ENCODE results near the gene ANTXR1.

The ANTXR1 gene

GRCh38 chr2:69067866-69068265, 54.9 kb downstream of the ANTXR1 start:
- Histone ChIP-seq H3K36me3 (ENCODE audit: control insufficient read depth in 4 of 4, insufficient read depth in 4 of 4, low read length in 3 of 4) (no peaks in the 10 kb centered on the region), H3K9me3 (ENCODE audit: control extremely low read depth in 1 of 5, control insufficient read depth in 4 of 5, insufficient read depth in 2 of 5, low read depth in 1 of 5, low read length in 4 of 5) (peaks cover 0 to 9% (median 0%) of the 10 kb centered on the region in 5 experiments), H3K27me3 (replicated peaks in 2 of 5; ENCODE audit: control insufficient read depth in 4 of 5, insufficient read depth in 5 of 5, low read length in 4 of 5) (no peaks in the 10 kb centered on the region), H3K27ac (ENCODE audit: insufficient read depth in 1 of 2, low read depth in 1 of 2, low read length in 2 of 2, poor library complexity in 1 of 2, severe bottlenecking in 2 of 2) (no peak overlapping the region), H3K4me1 (ENCODE audit: control extremely low read depth in 1 of 4, control insufficient read depth in 4 of 4, insufficient read depth in 4 of 4, low read length in 3 of 4) (no peaks in the 10 kb centered on the region), H3K4me3 (ENCODE audit: control insufficient read depth in 1 of 7, extremely low read depth in 1 of 7, insufficient read depth in 4 of 7, low read depth in 2 of 7, low read length in 6 of 7) (no peak overlapping the region)
- CTCF ChIA-PET, result no interaction called here
- POLR2A ChIA-PET, result no interaction called here
- DNase-seq, result no peak

- DNase-seq, result no peak
- CTCF ChIA-PET, result no interaction called here
- POLR2A ChIA-PET, result no interaction called here
- Histone ChIP-seq H3K36me3 (ENCODE audit: control insufficient read depth in 4 of 4, insufficient read depth in 4 of 4, low read length in 3 of 4) (no peaks in the 10 kb centered on the region), H3K9me3 (ENCODE audit: control extremely low read depth in 1 of 5, control insufficient read depth in 4 of 5, insufficient read depth in 2 of 5, low read depth in 1 of 5, low read length in 4 of 5) (no peaks in the 10 kb centered on the region), H3K4me3 (ENCODE audit: control insufficient read depth in 1 of 7, extremely low read depth in 1 of 7, insufficient read depth in 4 of 7, low read depth in 2 of 7, low read length in 6 of 7) (no peak overlapping the region), H3K27ac (ENCODE audit: insufficient read depth in 1 of 2, low read depth in 1 of 2, low read length in 2 of 2, poor library complexity in 1 of 2, severe bottlenecking in 2 of 2) (no peak overlapping the region), H3K4me1 (ENCODE audit: control extremely low read depth in 1 of 4, control insufficient read depth in 4 of 4, insufficient read depth in 4 of 4, low read length in 3 of 4) (no peaks in the 10 kb centered on the region), H3K27me3 (replicated peaks in 2 of 5; ENCODE audit: control insufficient read depth in 4 of 5, insufficient read depth in 5 of 5, low read length in 4 of 5) (peaks cover 0 to 3% (median 0%) of the 10 kb centered on the region in 5 experiments)
- WGBS (ENCODE audit: insufficient coverage), result 83% methylated on average over 1 of the region's 3 CpGs
Measured at GRCh38 chr2:69070969-69071368, 58.0 kb downstream of the ANTXR1 start.

GRCh38 chr2:69073928-69074570, 61.1 kb downstream of the ANTXR1 start:
- ChIA-PET CTCF (no interaction called here), POLR2A (no interaction called here)
- Histone ChIP-seq H3K36me3 (ENCODE audit: control insufficient read depth in 4 of 4, insufficient read depth in 4 of 4, low read length in 3 of 4) (no peaks in the 10 kb centered on the region), H3K27ac (ENCODE audit: insufficient read depth in 1 of 2, low read depth in 1 of 2, low read length in 2 of 2, poor library complexity in 1 of 2, severe bottlenecking in 2 of 2) (no peak overlapping the region), H3K9me3 (ENCODE audit: control extremely low read depth in 1 of 5, control insufficient read depth in 4 of 5, insufficient read depth in 2 of 5, low read depth in 1 of 5, low read length in 4 of 5) (no peaks in the 10 kb centered on the region), H3K4me3 (ENCODE audit: control insufficient read depth in 1 of 7, extremely low read depth in 1 of 7, insufficient read depth in 4 of 7, low read depth in 2 of 7, low read length in 6 of 7) (no peak overlapping the region), H3K4me1 (ENCODE audit: control extremely low read depth in 1 of 4, control insufficient read depth in 4 of 4, insufficient read depth in 4 of 4, low read length in 3 of 4) (no peaks in the 10 kb centered on the region), H3K27me3 (replicated peaks in 2 of 5; ENCODE audit: control insufficient read depth in 4 of 5, insufficient read depth in 5 of 5, low read length in 4 of 5) (peaks cover 0 to 3% (median 0%) of the 10 kb centered on the region in 5 experiments)
- 100% methylated on average over 1 of the region's 1 CpG for WGBS (ENCODE audit: insufficient coverage)
- no peak for DNase-seq

- CTCF ChIA-PET, result no interaction called here
- H3K9me3 ChIP-seq (ENCODE audit: control extremely low read depth in 1 of 5, control insufficient read depth in 4 of 5, insufficient read depth in 2 of 5, low read depth in 1 of 5, low read length in 4 of 5), result no peaks in the 10 kb centered on the region
- no peak overlapping the region for H3K27ac ChIP-seq (ENCODE audit: insufficient read depth in 1 of 2, low read depth in 1 of 2, low read length in 2 of 2, poor library complexity in 1 of 2, severe bottlenecking in 2 of 2)
- H3K36me3 ChIP-seq (ENCODE audit: control insufficient read depth in 4 of 4, insufficient read depth in 4 of 4, low read length in 3 of 4), result no peaks in the 10 kb centered on the region
- no peak overlapping the region for H3K4me3 ChIP-seq (ENCODE audit: control insufficient read depth in 1 of 7, extremely low read depth in 1 of 7, insufficient read depth in 4 of 7, low read depth in 2 of 7, low read length in 6 of 7)
- peaks cover 0 to 3% (median 0%) of the 10 kb centered on the region in 5 experiments for H3K27me3 ChIP-seq (replicated peaks in 2 of 5; ENCODE audit: control insufficient read depth in 4 of 5, insufficient read depth in 5 of 5, low read length in 4 of 5)
- POLR2A ChIA-PET, result no interaction called here
- no peak for DNase-seq
- H3K4me1 ChIP-seq (ENCODE audit: control extremely low read depth in 1 of 4, control insufficient read depth in 4 of 4, insufficient read depth in 4 of 4, low read length in 3 of 4), result no peaks in the 10 kb centered on the region
- WGBS (ENCODE audit: insufficient coverage), result 100% methylated on average over 3 of the region's 4 CpGs
Measured at GRCh38 chr2:69074918-69075317, 61.9 kb downstream of the ANTXR1 start.

GRCh38 chr2:69075486-69075885, 62.5 kb downstream of the ANTXR1 start:
- no CpG with 5 or more reads among the region's 1 CpG for WGBS (ENCODE audit: insufficient coverage)
- DNase-seq, result no peak
- POLR2A ChIA-PET, result no interaction called here
- Histone ChIP-seq H3K4me1 (ENCODE audit: control extremely low read depth in 1 of 4, control insufficient read depth in 4 of 4, insufficient read depth in 4 of 4, low read length in 3 of 4) (no peaks in the 10 kb centered on the region), H3K27ac (ENCODE audit: insufficient read depth in 1 of 2, low read depth in 1 of 2, low read length in 2 of 2, poor library complexity in 1 of 2, severe bottlenecking in 2 of 2) (no peak overlapping the region), H3K9me3 (ENCODE audit: control extremely low read depth in 1 of 5, control insufficient read depth in 4 of 5, insufficient read depth in 2 of 5, low read depth in 1 of 5, low read length in 4 of 5) (no peaks in the 10 kb centered on the region), H3K36me3 (ENCODE audit: control insufficient read depth in 4 of 4, insufficient read depth in 4 of 4, low read length in 3 of 4) (no peaks in the 10 kb centered on the region), H3K4me3 (ENCODE audit: control insufficient read depth in 1 of 7, extremely low read depth in 1 of 7, insufficient read depth in 4 of 7, low read depth in 2 of 7, low read length in 6 of 7) (no peak overlapping the region), H3K27me3 (replicated peaks in 2 of 5; ENCODE audit: control insufficient read depth in 4 of 5, insufficient read depth in 5 of 5, low read length in 4 of 5) (peaks cover 0 to 3% (median 0%) of the 10 kb centered on the region in 5 experiments)
- CTCF ChIA-PET, result no interaction called here

- peaks cover 0 to 3% (median 0%) of the 10 kb centered on the region in 5 experiments for H3K27me3 ChIP-seq (replicated peaks in 2 of 5; ENCODE audit: control insufficient read depth in 4 of 5, insufficient read depth in 5 of 5, low read length in 4 of 5)
- no peak for DNase-seq
- ChIA-PET CTCF (no interaction called here), POLR2A (no interaction called here)
- no peak overlapping the region for H3K4me3 ChIP-seq (ENCODE audit: control insufficient read depth in 1 of 7, extremely low read depth in 1 of 7, insufficient read depth in 4 of 7, low read depth in 2 of 7, low read length in 6 of 7)
- no peaks in the 10 kb centered on the region for H3K36me3 ChIP-seq (ENCODE audit: control insufficient read depth in 4 of 4, insufficient read depth in 4 of 4, low read length in 3 of 4)
- peaks cover 0 to under 1% (median 0%) of the 10 kb centered on the region in 4 experiments for H3K4me1 ChIP-seq (ENCODE audit: control extremely low read depth in 1 of 4, control insufficient read depth in 4 of 4, insufficient read depth in 4 of 4, low read length in 3 of 4)
- 56% methylated on average over 1 of the region's 2 CpGs for WGBS (ENCODE audit: insufficient coverage)
- no peak overlapping the region for H3K27ac ChIP-seq (ENCODE audit: insufficient read depth in 1 of 2, low read depth in 1 of 2, low read length in 2 of 2, poor library complexity in 1 of 2, severe bottlenecking in 2 of 2)
- no peaks in the 10 kb centered on the region for H3K9me3 ChIP-seq (ENCODE audit: control extremely low read depth in 1 of 5, control insufficient read depth in 4 of 5, insufficient read depth in 2 of 5, low read depth in 1 of 5, low read length in 4 of 5)
Measured at GRCh38 chr2:69076601-69077000, 63.6 kb downstream of the ANTXR1 start.

- no peak overlapping the region for H3K27ac ChIP-seq (ENCODE audit: insufficient read depth in 1 of 2, low read depth in 1 of 2, low read length in 2 of 2, poor library complexity in 1 of 2, severe bottlenecking in 2 of 2)
- no peaks in the 10 kb centered on the region for H3K9me3 ChIP-seq (ENCODE audit: control extremely low read depth in 1 of 5, control insufficient read depth in 4 of 5, insufficient read depth in 2 of 5, low read depth in 1 of 5, low read length in 4 of 5)
- CTCF ChIA-PET, result no interaction called here
- H3K27me3 ChIP-seq (replicated peaks in 2 of 5; ENCODE audit: control insufficient read depth in 4 of 5, insufficient read depth in 5 of 5, low read length in 4 of 5), result peaks cover 0 to 3% (median 0%) of the 10 kb centered on the region in 5 experiments
- no peaks in the 10 kb centered on the region for H3K36me3 ChIP-seq (ENCODE audit: control insufficient read depth in 4 of 4, insufficient read depth in 4 of 4, low read length in 3 of 4)
- H3K4me1 ChIP-seq (ENCODE audit: control extremely low read depth in 1 of 4, control insufficient read depth in 4 of 4, insufficient read depth in 4 of 4, low read length in 3 of 4), result peaks cover 0 to 9% (median 6%) of the 10 kb centered on the region in 4 experiments
- H3K4me3 ChIP-seq (ENCODE audit: control insufficient read depth in 1 of 7, extremely low read depth in 1 of 7, insufficient read depth in 4 of 7, low read depth in 2 of 7, low read length in 6 of 7), result no peak overlapping the region
- POLR2A ChIA-PET, result no interaction called here
- 95% methylated on average over 9 of the region's 10 CpGs for WGBS (ENCODE audit: insufficient coverage)
- no peak for DNase-seq
Measured at GRCh38 chr2:69077252-69077950, 64.4 kb downstream of the ANTXR1 start.

Data from common myeloid progenitor, CD34-positive (primary cell).